Measurements from ENCODE around the gene TRMT1L. TPM values are rescaled to one million over a fixed set of nuclear protein-coding genes. Genes with fewer than 3 reads are reported as not detected.

Gene TRMT1L
- total RNA-seq, 2 donors from 2014 or later = 5.4 to 18.7 TPM

DNA sequence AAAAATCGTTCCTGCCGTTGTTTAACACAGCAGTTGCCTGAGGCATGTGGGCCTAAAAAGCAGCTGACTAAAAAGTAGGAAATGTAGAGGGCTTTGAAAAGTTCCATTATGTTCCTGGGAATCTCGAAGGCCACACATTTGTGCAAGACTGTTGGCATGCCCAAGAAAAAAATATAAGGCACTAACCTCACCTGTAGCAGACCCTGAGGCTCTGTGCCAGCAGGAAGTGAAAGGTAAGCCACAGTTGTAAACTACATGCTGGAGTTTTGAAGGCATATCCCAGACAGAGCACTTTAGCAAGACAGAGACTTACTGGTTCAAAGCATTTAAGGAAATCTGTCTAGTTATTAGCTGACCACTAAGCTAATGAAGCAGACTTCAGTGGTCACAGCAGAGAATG lies 52.7 kb downstream of the TRMT1L start:
- Histone ChIP-seq H3K36me3 (peaks cover 10% of the 10 kb centered on the region), H3K4me3 (no peak overlapping the region), H3K9me3 (peaks cover 8% of the 10 kb centered on the region), H3K27ac (no peak overlapping the region), H3K27me3 (replicated peaks; ENCODE audit: insufficient read depth) (no peaks in the 10 kb centered on the region), H3K4me1 (ENCODE audit: control insufficient read depth in 1 of 2, low read depth in 2 of 2) (no peaks in the 10 kb centered on the region)
- TF ChIP-seq, protein P1, sequence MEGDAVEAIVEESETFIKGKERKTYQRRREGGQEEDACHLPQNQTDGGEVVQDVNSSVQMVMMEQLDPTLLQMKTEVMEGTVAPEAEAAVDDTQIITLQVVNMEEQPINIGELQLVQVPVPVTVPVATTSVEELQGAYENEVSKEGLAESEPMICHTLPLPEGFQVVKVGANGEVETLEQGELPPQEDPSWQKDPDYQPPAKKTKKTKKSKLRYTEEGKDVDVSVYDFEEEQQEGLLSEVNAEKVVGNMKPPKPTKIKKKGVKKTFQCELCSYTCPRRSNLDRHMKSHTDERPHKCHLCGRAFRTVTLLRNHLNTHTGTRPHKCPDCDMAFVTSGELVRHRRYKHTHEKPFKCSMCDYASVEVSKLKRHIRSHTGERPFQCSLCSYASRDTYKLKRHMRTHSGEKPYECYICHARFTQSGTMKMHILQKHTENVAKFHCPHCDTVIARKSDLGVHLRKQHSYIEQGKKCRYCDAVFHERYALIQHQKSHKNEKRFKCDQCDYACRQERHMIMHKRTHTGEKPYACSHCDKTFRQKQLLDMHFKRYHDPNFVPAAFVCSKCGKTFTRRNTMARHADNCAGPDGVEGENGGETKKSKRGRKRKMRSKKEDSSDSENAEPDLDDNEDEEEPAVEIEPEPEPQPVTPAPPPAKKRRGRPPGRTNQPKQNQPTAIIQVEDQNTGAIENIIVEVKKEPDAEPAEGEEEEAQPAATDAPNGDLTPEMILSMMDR (IDR thresholded peaks at IDR 0.05) = no peak
- DNase-seq (ENCODE audit: low spot score) (no peak), ATAC-seq (ENCODE audit: insufficient number of reproducible peaks, low FRiP score, low read depth) (no peak)

DNA sequence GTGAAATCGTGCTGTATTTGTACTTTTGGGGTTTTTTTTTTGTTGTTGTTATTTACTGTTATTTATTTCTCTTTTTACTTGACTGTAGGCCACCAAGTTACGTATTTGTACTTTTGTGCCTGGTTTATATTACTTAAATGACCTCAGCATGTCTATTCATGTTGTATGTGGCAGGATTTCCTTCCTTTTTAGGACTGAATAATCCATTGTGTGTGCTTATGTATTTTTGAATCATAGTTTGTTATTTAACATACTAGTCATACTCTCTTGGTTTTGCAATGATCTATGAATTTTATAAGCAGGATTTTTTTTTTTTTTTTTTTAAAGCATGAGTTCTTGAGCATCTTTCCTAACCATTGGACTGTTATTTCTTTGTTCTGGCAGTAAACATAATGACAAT lies 60.2 kb downstream of the TRMT1L start:
- ATAC-seq (ENCODE audit: insufficient number of reproducible peaks, low FRiP score, low read depth) = no peak
- H3K36me3 ChIP-seq = peaks cover 9% of the 10 kb centered on the region
- no peaks in the 10 kb centered on the region for H3K4me1 ChIP-seq (ENCODE audit: control insufficient read depth in 1 of 2, low read depth in 2 of 2)
- H3K9me3 ChIP-seq = no peaks in the 10 kb centered on the region
- TF ChIP-seq, protein P1 (IDR thresholded peaks at IDR 0.05) = no peak
- no peak overlapping the region for H3K4me3 ChIP-seq
- no peak overlapping the region for H3K27ac ChIP-seq
- no peak for DNase-seq (ENCODE audit: low spot score)
- H3K27me3 ChIP-seq (replicated peaks; ENCODE audit: insufficient read depth) = no peaks in the 10 kb centered on the region

DNA sequence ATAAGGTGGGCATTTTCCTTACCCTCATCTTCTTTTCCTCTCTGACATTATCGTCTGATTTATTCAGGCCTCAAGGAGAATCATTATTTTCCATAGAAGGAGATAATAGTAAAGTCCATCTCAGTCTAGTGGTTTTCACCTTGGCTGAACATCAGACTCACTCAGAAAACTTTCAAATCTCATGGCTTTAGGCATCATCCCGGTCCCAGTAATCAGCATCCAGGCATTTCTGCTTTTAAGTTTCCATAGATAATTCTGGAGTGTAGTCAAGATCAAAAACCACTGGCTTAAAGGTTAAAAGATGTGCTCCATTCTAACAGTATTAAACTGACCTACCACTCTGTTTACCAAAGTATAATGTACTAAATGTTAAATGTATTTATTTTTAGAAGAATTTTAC lies 62.0 kb downstream of the TRMT1L start:
- TF ChIP-seq, protein P1 (IDR thresholded peaks at IDR 0.05) = no peak
- Histone ChIP-seq H3K4me1 (ENCODE audit: control insufficient read depth in 1 of 2, low read depth in 2 of 2) (no peaks in the 10 kb centered on the region), H3K36me3 (peaks cover 8% of the 10 kb centered on the region), H3K4me3 (no peak overlapping the region), H3K27ac (no peak overlapping the region), H3K9me3 (no peaks in the 10 kb centered on the region), H3K27me3 (replicated peaks; ENCODE audit: insufficient read depth) (no peaks in the 10 kb centered on the region)
- ATAC-seq (ENCODE audit: insufficient number of reproducible peaks, low FRiP score, low read depth) (no peak), DNase-seq (ENCODE audit: low spot score) (no peak)

DNA sequence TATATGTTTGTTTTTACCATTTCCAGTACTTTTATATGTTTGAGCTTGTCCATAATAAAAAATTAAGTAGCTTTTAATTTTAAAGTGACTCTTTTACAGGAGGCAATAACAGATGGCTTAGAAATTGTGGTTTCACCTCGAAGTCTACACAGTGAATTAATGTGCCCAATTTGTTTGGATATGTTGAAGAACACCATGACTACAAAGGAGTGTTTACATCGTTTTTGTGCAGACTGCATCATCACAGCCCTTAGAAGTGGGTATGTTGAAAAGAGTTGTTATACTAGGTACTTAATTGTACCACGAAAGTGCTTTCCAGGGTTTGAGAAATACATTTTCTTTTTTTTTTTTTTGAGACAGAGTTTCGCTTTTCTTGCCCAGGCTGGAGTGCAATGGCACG lies 65.3 kb downstream of the TRMT1L start:
- DNase-seq (ENCODE audit: low spot score) = no peak
- Histone ChIP-seq H3K4me1 (ENCODE audit: control insufficient read depth in 1 of 2, low read depth in 2 of 2) (no peaks in the 10 kb centered on the region), H3K9me3 (no peaks in the 10 kb centered on the region), H3K4me3 (no peak overlapping the region), H3K27ac (no peak overlapping the region), H3K27me3 (replicated peaks; ENCODE audit: insufficient read depth) (no peaks in the 10 kb centered on the region), H3K36me3 (peaks cover 13% of the 10 kb centered on the region)
- ATAC-seq (ENCODE audit: insufficient number of reproducible peaks, low FRiP score, low read depth) = no peak
- TF ChIP-seq, protein P1 (IDR thresholded peaks at IDR 0.05) = no peak

DNA sequence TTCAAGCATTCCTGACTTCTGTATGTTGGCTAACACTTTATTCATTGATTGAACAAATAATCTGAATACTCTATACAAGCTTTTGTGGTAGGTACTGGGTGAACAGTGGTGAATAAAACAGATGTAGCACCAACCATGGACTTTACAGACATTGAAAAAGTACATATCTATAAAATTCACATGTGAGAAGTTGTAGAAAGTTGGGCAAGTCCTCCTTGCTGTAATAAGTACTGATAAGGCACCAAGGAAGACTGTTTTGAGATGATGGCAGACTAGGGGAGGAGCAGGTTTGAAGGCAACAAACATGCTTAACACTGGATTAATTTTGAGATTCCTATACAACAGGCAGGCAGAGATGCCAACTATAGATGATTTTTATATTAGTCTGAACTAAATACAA lies 69.0 kb downstream of the TRMT1L start:
- no peak for ATAC-seq (ENCODE audit: insufficient number of reproducible peaks, low FRiP score, low read depth)
- TF ChIP-seq, protein P1 (IDR thresholded peaks at IDR 0.05) = no peak

More for the DNA sequence above, 69.0 kb downstream of the TRMT1L start:
- H3K4me3 ChIP-seq = no peak overlapping the region
- no peak overlapping the region for H3K27ac ChIP-seq
- no peak for DNase-seq (ENCODE audit: low spot score)
- no peaks in the 10 kb centered on the region for H3K4me1 ChIP-seq (ENCODE audit: control insufficient read depth in 1 of 2, low read depth in 2 of 2)
- peaks cover 13% of the 10 kb centered on the region for H3K36me3 ChIP-seq
- no peaks in the 10 kb centered on the region for H3K27me3 ChIP-seq (replicated peaks; ENCODE audit: insufficient read depth)
- no peaks in the 10 kb centered on the region for H3K9me3 ChIP-seq

Measured in thoracic aorta (tissue), 2 donors.